HEK293 (cell line): ENCODE data around the gene ZNF446.
A peak's percentile ranks its signal among the peaks of the same experiment; 100 is the strongest.
"Not testable (repeated sequence)": the region's sequence is repeated elsewhere in the genome, so short reads cannot be mapped to it uniquely, and the experiment has no call there.

Experiments
- CTCF ChIA-PET: fragments of 350-600 bp; formaldehyde crosslinking; extraction: SDS; loops from one replicate; lab custom pipeline; 2021; ENCODE audit warnings: antibody characterized with exemption; lab: Yijun Ruan, JAX
- POLR2A ChIA-PET: fragments of 300-600 bp; formaldehyde crosslinking; extraction: SDS; loops from one replicate; lab custom pipeline; 2020; ENCODE audit warnings: antibody characterized with exemption, inconsistent platforms; lab: Yijun Ruan, JAX
- H3K27ac ChIP-seq: fragments of 200-500 bp; sonication (Bioruptor generic); 2 replicates; pipeline ENCODE4 v1.5.1; 2014; ENCODE audit warnings: low read depth, low read length, control low read depth, inconsistent platforms; ENCODE audit errors: extremely low read depth
- H3K36me3 ChIP-seq, 2 experiments: fragments of 200-500 bp in 1 of 2; sonication (Bioruptor generic) in 1 of 2; 1 replicate in 1 of 2; 2 replicates in 1 of 2; pipeline ENCODE4 v1.5.1; 2014 to 2017; ENCODE audit warnings: inconsistent platforms in 2 of 2, low read length in 2 of 2; ENCODE audit not compliant: control insufficient read depth in 2 of 2, insufficient read depth in 1 of 2
- H3K4me1 ChIP-seq: fragments of 200-500 bp; sonication (Bioruptor generic); 2 replicates; pipeline ENCODE4 v1.5.1; 2014; ENCODE audit warnings: mild to moderate bottlenecking, low read length, inconsistent platforms; ENCODE audit not compliant: control insufficient read depth, insufficient read depth
- H3K4me3 ChIP-seq: 2 replicates; pipeline ENCODE4 v1.5.1; 2011; ENCODE audit warnings: low read depth, mild to moderate bottlenecking, control low read depth, low read length, moderate library complexity
- H3K9me3 ChIP-seq: fragments of 200-500 bp; sonication (Bioruptor generic); 2 replicates; pipeline ENCODE4 v1.5.1; 2014; ENCODE audit warnings: low read depth, low read length, inconsistent platforms; ENCODE audit not compliant: control insufficient read depth, insufficient read depth
- BCL11B ChIP-seq: fragments of 450-650 bp; formaldehyde crosslinking; IDR thresholded peaks from 2 replicates; pipeline ENCODE4 v1.5.1; 2016; ENCODE audit warnings: low read depth, missing biosample characterization, missing genetic modification characterization
- EGR2 ChIP-seq: fragments of 450-650 bp; formaldehyde crosslinking; IDR thresholded peaks from 2 replicates; pipeline ENCODE4 v1.5.1; 2016; ENCODE audit warnings: low read depth, missing biosample characterization, missing genetic modification characterization
- GFI1B ChIP-seq: fragments of 450-650 bp; formaldehyde crosslinking; IDR thresholded peaks from 2 replicates; pipeline ENCODE4 v1.5.1; 2016; ENCODE audit warnings: missing biosample characterization, missing genetic modification characterization
- GLIS2 ChIP-seq: fragments of 450-650 bp; formaldehyde crosslinking; IDR thresholded peaks from 2 replicates; pipeline ENCODE4 v1.5.1; 2016; ENCODE audit warnings: missing biosample characterization, missing genetic modification characterization
- MEIS1 ChIP-seq: sonication (generic); formaldehyde crosslinking; IDR thresholded peaks from 2 replicates; pipeline ENCODE4 v1.8.1; 2022; ENCODE audit warnings: missing genetic modification reagents, mild to moderate bottlenecking, borderline replicate concordance
- OSR2 ChIP-seq: fragments of 450-650 bp; formaldehyde crosslinking; IDR thresholded peaks from 2 replicates; pipeline ENCODE4 v1.5.1; 2016; ENCODE audit warnings: missing biosample characterization, missing genetic modification characterization
- REPIN1 ChIP-seq: fragments of 450-650 bp; formaldehyde crosslinking; IDR thresholded peaks from 2 replicates; pipeline ENCODE4 v1.5.1; 2017; ENCODE audit warnings: missing biosample characterization, missing genetic modification characterization, low read depth
- SCRT2 ChIP-seq: fragments of 450-650 bp; formaldehyde crosslinking; IDR thresholded peaks from 2 replicates; pipeline ENCODE4 v1.5.1; 2016; ENCODE audit warnings: missing biosample characterization, missing genetic modification characterization
- TRIM28 ChIP-seq: IDR thresholded peaks from 2 replicates; pipeline ENCODE4 v1.6.1; 2011; ENCODE audit warnings: low read length, control low read depth, borderline replicate concordance
- YY2 ChIP-seq: fragments of 450-650 bp; formaldehyde crosslinking; IDR thresholded peaks from 2 replicates; pipeline ENCODE4 v1.5.1; 2016; ENCODE audit warnings: missing biosample characterization, missing genetic modification characterization
- ZBTB21 ChIP-seq: fragments of 450-650 bp; formaldehyde crosslinking; IDR thresholded peaks from 2 replicates; pipeline ENCODE4 v1.5.1; 2017; ENCODE audit warnings: missing biosample characterization, missing genetic modification characterization
- ZBTB48 ChIP-seq: fragments of 450-650 bp; formaldehyde crosslinking; IDR thresholded peaks from 2 replicates; pipeline ENCODE4 v1.5.1; 2016; ENCODE audit warnings: missing biosample characterization, missing genetic modification characterization
- ZNF169 ChIP-seq: fragments of 450-650 bp; formaldehyde crosslinking; IDR thresholded peaks from 2 replicates; pipeline ENCODE4 v1.5.1; 2016; ENCODE audit warnings: missing biosample characterization, missing genetic modification characterization
- ZNF214 ChIP-seq: fragments of 450-650 bp; formaldehyde crosslinking; IDR thresholded peaks from 2 replicates; pipeline ENCODE4 v1.5.1; 2017; ENCODE audit warnings: missing biosample characterization, mild to moderate bottlenecking, missing genetic modification characterization, borderline replicate concordance
- ZNF23 ChIP-seq: fragments of 450-650 bp; formaldehyde crosslinking; IDR thresholded peaks from 2 replicates; pipeline ENCODE4 v1.5.1; 2016; ENCODE audit warnings: missing biosample characterization, missing genetic modification characterization, borderline replicate concordance
- ZNF248 ChIP-seq: fragments of 450-650 bp; formaldehyde crosslinking; IDR thresholded peaks from 2 replicates; pipeline ENCODE4 v1.5.1; 2017; ENCODE audit warnings: missing biosample characterization, missing genetic modification characterization
- ZNF350 ChIP-seq: fragments of 450-650 bp; formaldehyde crosslinking; IDR thresholded peaks from 2 replicates; pipeline ENCODE4 v1.5.0; 2017; ENCODE audit warnings: missing biosample characterization, mild to moderate bottlenecking, missing genetic modification characterization
- ZNF366 ChIP-seq: fragments of 450-650 bp; formaldehyde crosslinking; conservative IDR thresholded peaks from 2 replicates; pipeline ENCODE4 v1.5.1; 2016; ENCODE audit warnings: missing biosample characterization, missing genetic modification characterization
- ZNF433 ChIP-seq: fragments of 450-650 bp; formaldehyde crosslinking; IDR thresholded peaks from 2 replicates; pipeline ENCODE4 v1.5.1; 2016; ENCODE audit warnings: missing biosample characterization, missing genetic modification characterization, low read depth
- ZNF530 ChIP-seq: fragments of 450-650 bp; formaldehyde crosslinking; IDR thresholded peaks from 2 replicates; pipeline ENCODE4 v1.5.1; 2016; ENCODE audit warnings: low read depth, missing biosample characterization, missing genetic modification characterization
- ZNF621 ChIP-seq: fragments of 450-650 bp; formaldehyde crosslinking; IDR thresholded peaks from 2 replicates; pipeline ENCODE4 v1.5.1; 2017; ENCODE audit warnings: missing biosample characterization, missing genetic modification characterization
- ZNF658 ChIP-seq: fragments of 450-650 bp; formaldehyde crosslinking; IDR thresholded peaks from 2 replicates; pipeline ENCODE4; 2016; ENCODE audit warnings: missing biosample characterization, missing genetic modification characterization
- ZNF660 ChIP-seq: fragments of 450-650 bp; IDR thresholded peaks from 2 replicates; pipeline ENCODE4 v1.5.1; 2018; ENCODE audit warnings: missing biosample characterization, mild to moderate bottlenecking, missing genetic modification characterization
- ZNF670 ChIP-seq: fragments of 450-650 bp; formaldehyde crosslinking; IDR thresholded peaks from 2 replicates; pipeline ENCODE4 v1.5.1; 2016; ENCODE audit warnings: missing biosample characterization, missing genetic modification characterization, low read depth
- ZNF701 ChIP-seq: fragments of 450-650 bp; formaldehyde crosslinking; IDR thresholded peaks from 2 replicates; pipeline ENCODE4 v1.5.1; 2016; ENCODE audit warnings: missing biosample characterization, missing genetic modification characterization
- ZSCAN30 ChIP-seq: fragments of 450-650 bp; IDR thresholded peaks from 2 replicates; pipeline ENCODE4 v1.5.1; 2018; ENCODE audit warnings: missing biosample characterization, mild to moderate bottlenecking, missing genetic modification characterization, moderate library complexity
- TF ChIP-seq, protein P1 (sequence below): fragments of 450-650 bp; IDR thresholded peaks from 2 replicates; pipeline ENCODE4 v1.5.1; 2018; ENCODE audit warnings: missing biosample characterization, mild to moderate bottlenecking, missing genetic modification characterization
- TF ChIP-seq, protein P2 (sequence below): fragments of 450-650 bp; formaldehyde crosslinking; IDR thresholded peaks from 2 replicates; pipeline ENCODE4 v1.5.1; 2016; ENCODE audit warnings: missing biosample characterization, missing genetic modification characterization
- TF ChIP-seq, protein P3 (sequence below): fragments of 450-650 bp; formaldehyde crosslinking; IDR thresholded peaks from 2 replicates; pipeline ENCODE4; 2016; ENCODE audit warnings: missing biosample characterization, missing genetic modification characterization

The ZNF446 gene

DNA sequence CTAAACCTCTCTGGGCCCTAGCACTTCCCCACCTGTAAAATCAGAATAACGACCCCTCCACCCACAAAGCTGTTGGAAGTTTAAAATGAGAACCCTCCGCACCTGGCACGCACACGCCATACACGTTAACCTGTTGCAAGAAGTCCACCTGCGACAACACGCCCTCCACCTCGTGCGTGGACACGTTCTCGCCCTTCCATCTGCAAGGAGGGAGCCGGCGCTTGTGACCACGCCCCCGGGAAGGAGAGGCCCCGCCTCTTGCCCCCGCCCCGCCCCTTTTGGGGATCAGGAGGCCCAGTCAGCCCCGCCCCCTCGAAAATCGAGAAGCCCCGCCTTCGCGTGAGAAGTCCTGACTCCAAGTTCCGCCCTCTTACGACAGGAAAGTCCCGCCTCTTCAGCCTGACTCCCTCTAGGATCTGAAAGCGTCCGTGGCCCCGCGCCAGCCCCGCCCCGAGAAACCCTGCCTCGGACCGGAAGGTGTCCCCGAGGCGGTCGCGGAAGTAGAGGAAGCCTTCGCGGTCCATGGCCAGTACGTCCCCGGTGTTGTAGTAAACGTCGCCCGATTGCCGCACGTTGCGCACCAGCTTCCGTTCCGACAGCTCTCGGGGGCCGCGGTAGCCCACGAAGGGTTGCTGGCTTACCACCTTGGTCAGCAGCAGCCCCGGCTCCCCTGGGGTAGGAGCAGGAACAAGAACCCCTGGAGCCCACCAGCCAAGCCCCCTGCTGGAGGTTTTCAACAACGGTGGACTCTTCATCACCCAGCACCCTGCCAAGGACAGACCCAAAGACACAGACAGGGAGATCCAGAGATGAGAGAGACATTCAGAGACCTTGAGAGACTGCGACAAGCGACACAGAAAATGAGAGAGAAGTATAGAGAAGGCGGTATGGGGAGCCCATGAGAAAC, 23.1 kb downstream of the ZNF446 start (continued):
- TF ChIP-seq ZNF350 (tag by site-specific recombination), result no peak
- no peak for TF ChIP-seq ZNF433
- TF ChIP-seq GLIS2 (tag by site-specific recombination), result peak; percentile 66
- TF ChIP-seq TRIM28, result no peak
- no peak for TF ChIP-seq ZNF621 (tag by site-specific recombination)
- TF ChIP-seq ZNF701 (tag by site-specific recombination), result no peak
- no peak for TF ChIP-seq ZNF658 (tag by site-specific recombination)
- TF ChIP-seq YY2 (tag by site-specific recombination), result no peak
- TF ChIP-seq ZSCAN30, result peak; percentile 88
- TF ChIP-seq ZNF660, result peak; percentile 92

DNA sequence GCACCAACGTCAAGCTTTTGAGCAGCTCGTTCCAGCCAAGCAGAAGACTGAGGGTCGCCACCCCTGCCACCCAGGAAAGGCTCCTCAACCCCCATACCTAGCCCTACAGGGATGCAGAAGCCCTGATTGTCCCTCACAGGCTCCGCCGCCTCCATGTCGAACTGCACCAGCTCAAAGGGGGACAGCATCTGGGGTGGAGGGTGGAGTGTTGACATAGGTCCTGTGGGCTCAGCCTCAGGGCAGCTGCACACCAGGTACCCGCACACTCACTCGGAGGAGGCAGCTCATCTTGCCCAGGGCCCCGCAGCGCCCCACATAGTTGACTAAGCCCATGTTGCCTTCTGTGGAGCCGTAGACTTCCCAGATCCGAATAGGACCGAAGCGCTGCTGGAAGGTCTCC, 24.1 kb downstream of the ZNF446 start:
- CTCF ChIA-PET, result interaction anchor here (1.0 to 4.0 kb wide), 2 partner anchors 19 to 167 kb away, joined by 3 to 26 read pairs; partner anchors contain the start of gene ZBTB45
- peaks cover 9% of the 10 kb centered on the region for H3K4me1 ChIP-seq
- POLR2A ChIA-PET, result interaction anchor here (0.5 to 2.1 kb wide), 5 partner anchors 13 to 1324 kb away, joined by 4 to 14 read pairs (median 7); partner anchors contain the start of genes TRIM28, ZBTB45 and ZNF497
- TF ChIP-seq BCL11B (tag by site-specific recombination) (no peak), ZNF670 (tag by site-specific recombination) (no peak), ZNF366 (no peak), ZSCAN30 (no peak), ZNF530 (no peak), EGR2 (tag by site-specific recombination) (no peak), ZNF23 (tag by site-specific recombination) (no peak), OSR2 (no peak), ZBTB48 (tag by site-specific recombination) (no peak), ZBTB21 (tag by site-specific recombination) (no peak), REPIN1 (no peak), MEIS1 (CRISPR knock-in tag) (no peak), ZNF169 (tag by site-specific recombination) (no peak), SCRT2 (no peak), ZNF214 (tag by site-specific recombination) (no peak), GFI1B (tag by site-specific recombination) (no peak), ZNF248 (no peak)
- TF ChIP-seq, protein P1, sequence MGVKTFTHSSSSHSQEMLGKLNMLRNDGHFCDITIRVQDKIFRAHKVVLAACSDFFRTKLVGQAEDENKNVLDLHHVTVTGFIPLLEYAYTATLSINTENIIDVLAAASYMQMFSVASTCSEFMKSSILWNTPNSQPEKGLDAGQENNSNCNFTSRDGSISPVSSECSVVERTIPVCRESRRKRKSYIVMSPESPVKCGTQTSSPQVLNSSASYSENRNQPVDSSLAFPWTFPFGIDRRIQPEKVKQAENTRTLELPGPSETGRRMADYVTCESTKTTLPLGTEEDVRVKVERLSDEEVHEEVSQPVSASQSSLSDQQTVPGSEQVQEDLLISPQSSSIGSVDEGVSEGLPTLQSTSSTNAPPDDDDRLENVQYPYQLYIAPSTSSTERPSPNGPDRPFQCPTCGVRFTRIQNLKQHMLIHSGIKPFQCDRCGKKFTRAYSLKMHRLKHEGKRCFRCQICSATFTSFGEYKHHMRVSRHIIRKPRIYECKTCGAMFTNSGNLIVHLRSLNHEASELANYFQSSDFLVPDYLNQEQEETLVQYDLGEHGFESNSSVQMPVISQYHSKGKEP (tag by site-specific recombination), result no peak
- TF ChIP-seq, protein P2, sequence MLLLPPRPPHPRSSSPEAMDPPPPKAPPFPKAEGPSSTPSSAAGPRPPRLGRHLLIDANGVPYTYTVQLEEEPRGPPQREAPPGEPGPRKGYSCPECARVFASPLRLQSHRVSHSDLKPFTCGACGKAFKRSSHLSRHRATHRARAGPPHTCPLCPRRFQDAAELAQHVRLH, result no peak
- TF ChIP-seq, protein P3, sequence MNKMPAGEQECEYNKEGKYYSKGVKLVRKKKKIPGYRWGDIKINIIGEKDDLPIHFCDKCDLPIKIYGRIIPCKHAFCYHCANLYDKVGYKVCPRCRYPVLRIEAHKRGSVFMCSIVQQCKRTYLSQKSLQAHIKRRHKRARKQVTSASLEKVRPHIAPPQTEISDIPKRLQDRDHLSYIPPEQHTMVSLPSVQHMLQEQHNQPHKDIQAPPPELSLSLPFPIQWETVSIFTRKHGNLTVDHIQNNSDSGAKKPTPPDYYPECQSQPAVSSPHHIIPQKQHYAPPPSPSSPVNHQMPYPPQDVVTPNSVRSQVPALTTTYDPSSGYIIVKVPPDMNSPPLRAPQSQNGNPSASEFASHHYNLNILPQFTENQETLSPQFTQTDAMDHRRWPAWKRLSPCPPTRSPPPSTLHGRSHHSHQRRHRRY (tag by site-specific recombination), result no peak
- H3K36me3 ChIP-seq, result no peaks in the 10 kb centered on the region
- H3K9me3 ChIP-seq, result no peaks in the 10 kb centered on the region
- no peak overlapping the region for H3K27ac ChIP-seq
- no peak overlapping the region for H3K4me3 ChIP-seq

DNA sequence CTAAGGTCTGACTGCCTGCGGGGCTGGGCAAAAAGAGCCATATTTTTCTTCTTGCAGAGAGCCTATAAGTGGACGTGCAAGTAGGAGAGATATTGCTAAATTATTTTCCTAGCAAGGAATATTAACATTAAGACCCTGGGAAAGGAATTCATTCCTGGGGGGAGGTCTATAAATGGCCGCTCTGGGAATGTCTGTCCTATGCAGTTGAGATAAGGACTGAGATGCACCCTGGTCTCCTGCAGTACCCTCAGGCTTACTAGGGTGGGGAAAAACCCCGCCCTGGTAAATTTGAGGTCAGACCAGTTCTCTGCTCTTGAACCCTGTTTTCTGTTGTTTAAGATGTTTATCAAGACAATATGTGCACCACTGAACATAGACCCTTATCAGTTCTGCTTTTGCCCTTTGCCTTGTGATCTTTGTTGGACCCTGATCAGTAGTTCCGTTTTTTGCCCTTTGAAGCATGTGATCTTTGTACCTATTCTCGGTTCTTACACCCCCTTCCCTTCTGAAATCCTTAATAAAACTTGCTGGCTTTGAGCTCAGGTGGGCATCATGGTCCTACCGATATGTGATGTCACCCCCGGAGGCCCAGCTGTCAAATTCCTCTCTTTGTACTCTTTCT, 31.6 kb downstream of the ZNF446 start:
- H3K4me3 ChIP-seq, POLR2A ChIA-PET, H3K36me3 ChIP-seq, H3K9me3 ChIP-seq, H3K4me1 ChIP-seq, H3K27ac ChIP-seq: not testable (repeated sequence)
- CTCF ChIA-PET, result interaction anchor here (0.6 to 1.2 kb wide), 2 partner anchors 11 to 26 kb away, joined by 3 read pairs; no protein-coding TSS in a partner anchor
